Measurements from ENCODE around the gene HOXD10. TPM values are rescaled to one million over a fixed set of nuclear protein-coding genes. Genes with fewer than 3 reads are reported as not detected.

HOXD10 gene
- total RNA-seq, 1 donor from 2014 or later: 19.6 TPM

DNA sequence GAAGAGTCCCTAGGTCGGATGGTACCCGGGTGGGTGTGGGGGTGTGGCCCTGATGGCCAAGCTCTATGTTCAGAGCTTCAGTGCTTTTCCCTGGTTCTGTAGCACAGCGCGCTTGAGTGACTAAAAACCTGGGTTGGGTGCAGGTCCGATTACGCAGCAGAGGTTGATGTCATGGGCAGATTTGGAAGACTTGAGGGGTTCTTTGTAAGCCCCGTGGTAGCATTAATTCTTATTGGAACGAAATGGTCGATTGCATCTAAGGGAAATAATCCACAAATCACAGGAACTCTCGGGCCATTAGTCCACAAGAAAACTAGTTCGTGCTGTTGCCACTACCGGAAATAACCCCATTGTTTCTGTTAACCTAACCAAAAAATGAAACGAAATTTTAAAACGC is 21.9 kb downstream of the HOXD10 start:
- DNase-seq (ENCODE audit: extremely low spot score in 2 of 2): no peak
- intact Hi-C loops (cut with DNase I): no loop called here
- Histone ChIP-seq H3K4me3 (peak overlapping the region; percentile 17 to 42), H3K27me3 (no peaks in the 10 kb centered on the region), H3K9me3 (no peaks in the 10 kb centered on the region), H3K36me3 (no peaks in the 10 kb centered on the region), H3K27ac (peak overlapping the region; percentile 57), H3K4me1 (peaks cover 18% of the 10 kb centered on the region)
- TF ChIP-seq, protein P1, sequence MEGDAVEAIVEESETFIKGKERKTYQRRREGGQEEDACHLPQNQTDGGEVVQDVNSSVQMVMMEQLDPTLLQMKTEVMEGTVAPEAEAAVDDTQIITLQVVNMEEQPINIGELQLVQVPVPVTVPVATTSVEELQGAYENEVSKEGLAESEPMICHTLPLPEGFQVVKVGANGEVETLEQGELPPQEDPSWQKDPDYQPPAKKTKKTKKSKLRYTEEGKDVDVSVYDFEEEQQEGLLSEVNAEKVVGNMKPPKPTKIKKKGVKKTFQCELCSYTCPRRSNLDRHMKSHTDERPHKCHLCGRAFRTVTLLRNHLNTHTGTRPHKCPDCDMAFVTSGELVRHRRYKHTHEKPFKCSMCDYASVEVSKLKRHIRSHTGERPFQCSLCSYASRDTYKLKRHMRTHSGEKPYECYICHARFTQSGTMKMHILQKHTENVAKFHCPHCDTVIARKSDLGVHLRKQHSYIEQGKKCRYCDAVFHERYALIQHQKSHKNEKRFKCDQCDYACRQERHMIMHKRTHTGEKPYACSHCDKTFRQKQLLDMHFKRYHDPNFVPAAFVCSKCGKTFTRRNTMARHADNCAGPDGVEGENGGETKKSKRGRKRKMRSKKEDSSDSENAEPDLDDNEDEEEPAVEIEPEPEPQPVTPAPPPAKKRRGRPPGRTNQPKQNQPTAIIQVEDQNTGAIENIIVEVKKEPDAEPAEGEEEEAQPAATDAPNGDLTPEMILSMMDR (IDR thresholded peaks at IDR 0.05): no peak
- no peak for TF ChIP-seq POLR2AphosphoS5 (IDR thresholded peaks at IDR 0.05; ENCODE audit: insufficient read depth in 1 of 2, low read depth in 1 of 2)

DNA sequence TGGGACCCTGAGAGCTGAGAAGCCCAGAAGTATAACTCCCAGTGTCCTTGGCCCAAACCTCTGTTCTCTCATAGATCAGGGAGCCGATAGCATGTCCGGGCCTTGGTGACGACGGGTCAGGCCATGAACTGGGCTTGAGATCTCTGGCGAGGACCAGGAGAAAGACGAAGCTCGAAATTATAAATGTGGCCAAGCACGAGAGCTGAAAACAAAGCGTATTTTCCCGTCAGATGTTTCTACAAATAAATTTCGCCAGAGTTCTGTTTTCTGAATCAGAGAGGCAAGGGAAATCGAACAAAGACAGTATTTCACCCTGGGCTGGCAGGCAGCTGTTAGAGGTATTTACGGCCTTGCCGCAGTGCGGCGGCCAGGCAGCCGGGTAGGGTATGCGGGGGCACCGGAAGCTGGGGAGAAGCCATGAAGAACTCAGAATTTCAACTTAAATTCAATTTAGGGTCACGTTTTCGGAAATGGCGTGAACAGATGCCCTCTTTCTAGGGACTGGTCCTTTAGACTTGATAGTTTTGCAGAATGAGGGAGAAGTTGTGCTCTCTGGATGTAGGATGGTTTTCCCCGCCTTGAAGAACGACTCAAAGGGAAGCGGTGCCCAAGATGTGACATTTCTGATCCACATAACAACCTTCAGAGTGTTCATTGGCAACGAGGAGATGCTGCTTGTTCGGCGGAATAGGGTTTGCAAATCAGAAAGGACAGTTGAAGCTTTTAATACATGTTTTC is 22.5 kb downstream of the HOXD10 start:
- peak overlapping the region; percentile 57 for H3K27ac ChIP-seq
- peak overlapping the region; percentile 17 to 42 for H3K4me3 ChIP-seq
- H3K36me3 ChIP-seq: no peaks in the 10 kb centered on the region
- no peak for TF ChIP-seq POLR2AphosphoS5 (IDR thresholded peaks at IDR 0.05; ENCODE audit: insufficient read depth in 1 of 2, low read depth in 1 of 2)
- TF ChIP-seq, protein P1 (IDR thresholded peaks at IDR 0.05): no peak
- TF ChIP-seq POLR2A (IDR thresholded peaks at IDR 0.05): no peak
- DNase-seq (ENCODE audit: extremely low spot score in 2 of 2): no peak
- no peaks in the 10 kb centered on the region for H3K27me3 ChIP-seq
- peaks cover 18% of the 10 kb centered on the region for H3K4me1 ChIP-seq
- H3K9me3 ChIP-seq: no peaks in the 10 kb centered on the region
- intact Hi-C loops (cut with DNase I): no loop called here

DNA sequence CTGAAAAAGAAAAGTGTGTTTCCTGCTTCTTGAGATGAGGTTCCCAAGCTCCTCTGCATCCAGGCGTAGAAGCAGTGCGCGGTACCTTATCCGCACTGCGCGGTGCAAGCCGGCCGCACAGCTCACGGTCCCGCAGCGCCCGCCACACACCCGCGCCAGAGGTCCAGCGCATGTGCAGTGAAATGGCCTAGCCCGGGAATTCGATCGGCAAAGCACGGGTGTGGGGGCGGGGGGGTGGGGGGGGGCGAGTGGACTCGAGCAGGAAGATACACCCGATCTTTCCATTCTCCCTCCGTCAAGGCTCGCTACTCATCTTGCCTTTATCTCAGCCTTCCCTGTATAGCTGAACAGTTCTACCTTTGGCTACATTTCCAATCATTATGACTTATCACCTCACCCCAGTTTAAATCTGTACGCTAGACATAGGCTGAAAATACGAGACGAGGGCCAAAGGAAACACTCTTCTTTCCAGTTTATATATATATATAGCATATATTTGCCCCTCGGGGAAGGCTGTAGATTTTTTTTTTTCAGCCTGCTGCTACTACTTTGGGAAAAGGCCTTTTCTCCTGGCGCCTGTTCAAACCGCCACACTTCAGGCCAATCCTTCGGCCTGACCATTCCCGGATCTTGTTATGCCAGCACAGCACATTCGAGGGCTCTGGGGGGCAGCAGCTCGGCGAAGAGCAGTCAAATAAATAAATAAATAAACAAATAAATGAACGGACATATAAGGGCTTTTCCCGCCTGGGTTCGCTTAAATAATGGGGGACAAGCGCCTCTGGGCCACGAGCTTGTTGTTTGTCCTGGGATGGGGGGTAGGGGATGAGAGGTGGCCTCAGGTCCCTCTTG is 23.3 kb downstream of the HOXD10 start:
- TF ChIP-seq POLR2AphosphoS5 (IDR thresholded peaks at IDR 0.05; ENCODE audit: insufficient read depth in 1 of 2, low read depth in 1 of 2) (no peak), POLR2A (IDR thresholded peaks at IDR 0.05) (no peak)
- TF ChIP-seq, protein P1 (IDR thresholded peaks at IDR 0.05): no peak
- peak overlapping the region; percentile 42 to 44 for H3K4me3 ChIP-seq
- H3K36me3 ChIP-seq: no peaks in the 10 kb centered on the region
- H3K27me3 ChIP-seq: no peaks in the 10 kb centered on the region
- peaks cover 18% of the 10 kb centered on the region for H3K4me1 ChIP-seq
- peak overlapping the region; percentile 57 for H3K27ac ChIP-seq
- DNase-seq (ENCODE audit: extremely low spot score in 2 of 2): no peak
- intact Hi-C loops (cut with DNase I): loop anchor here (2.0 to 5.0 kb wide), 2 partner anchors 317 to 415 kb away; no protein-coding TSS in a partner anchor
- H3K9me3 ChIP-seq: no peaks in the 10 kb centered on the region

DNA sequence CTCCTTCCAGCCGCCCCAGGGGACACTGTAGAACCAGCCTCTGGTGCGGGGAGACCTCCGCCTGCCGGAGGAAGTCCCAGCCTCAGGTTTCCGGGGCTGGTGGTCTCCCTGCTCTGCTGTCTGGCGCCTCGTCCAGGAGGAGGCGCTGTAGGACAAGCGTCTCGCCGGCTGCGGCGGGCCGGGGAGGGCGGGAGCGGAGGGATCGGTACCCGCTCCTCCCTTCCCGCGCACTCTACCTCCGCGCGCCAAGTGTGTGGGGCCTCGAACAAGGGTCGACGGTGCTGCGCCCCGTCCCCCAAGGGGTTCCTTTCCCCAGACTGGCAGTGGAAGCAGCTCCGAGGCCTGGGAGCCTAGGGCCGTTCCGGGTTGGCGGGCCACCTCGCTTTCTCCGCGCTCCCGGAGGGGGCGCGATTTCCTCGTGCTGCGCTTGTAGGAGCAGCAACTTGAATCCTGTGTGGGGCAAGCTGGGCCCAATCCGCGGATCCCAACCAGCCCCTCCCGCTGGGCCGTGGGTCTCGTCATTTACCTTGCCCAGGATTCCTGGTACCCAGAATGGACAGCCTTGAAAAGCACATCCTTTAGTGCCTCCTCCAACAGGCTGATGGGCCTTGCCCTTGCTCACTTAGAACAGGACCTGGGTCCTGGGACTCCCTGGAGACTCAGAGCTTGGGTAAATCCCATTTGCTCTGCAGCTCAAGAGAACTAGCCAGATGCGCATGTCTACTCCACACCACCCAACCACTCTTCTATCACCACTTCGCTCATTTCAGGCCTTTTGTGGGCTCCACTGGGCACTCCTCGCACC is 24.1 kb downstream of the HOXD10 start:
- no peak for DNase-seq (ENCODE audit: extremely low spot score in 2 of 2)
- no peaks in the 10 kb centered on the region for H3K9me3 ChIP-seq
- no peaks in the 10 kb centered on the region for H3K36me3 ChIP-seq
- TF ChIP-seq, protein P1 (IDR thresholded peaks at IDR 0.05): peak; percentile 76 to 94 (median 89)
- TF ChIP-seq POLR2AphosphoS5 (IDR thresholded peaks at IDR 0.05; ENCODE audit: insufficient read depth in 1 of 2, low read depth in 1 of 2) (peak in 1 of 2 donors; percentile 69), POLR2A (IDR thresholded peaks at IDR 0.05) (no peak)
- H3K4me3 ChIP-seq: peak overlapping the region; percentile 42 to 44
- H3K4me1 ChIP-seq: peaks cover 18% of the 10 kb centered on the region
- no peaks in the 10 kb centered on the region for H3K27me3 ChIP-seq
- H3K27ac ChIP-seq: peak overlapping the region; percentile 57
- intact Hi-C loops (cut with DNase I): loop anchor here (2.0 to 5.0 kb wide), 2 partner anchors 317 to 414 kb away; no protein-coding TSS in a partner anchor
